ENCODE measurements around the gene KAZN.

Gene KAZN

GRCh38 chr1:14699620-14700019 is 101.1 kb downstream of the KAZN start:
- H3K27me3 ChIP-seq (ENCODE audit: control insufficient read depth in 2 of 2, insufficient read depth in 2 of 2, low read length in 2 of 2) = no peaks in the 10 kb centered on the region
- no peak overlapping the region for H3K27ac ChIP-seq (ENCODE audit: low read depth in 2 of 2, low read length in 2 of 2)
- no peak overlapping the region for H3K9ac ChIP-seq (ENCODE audit: low read depth in 1 of 2, low read length in 2 of 2)

GRCh38 chr1:14704846-14705245 is 106.4 kb downstream of the KAZN start:
- Histone ChIP-seq H3K4me3 (ENCODE audit: low read length in 2 of 2) (no peak overlapping the region), H3K36me3 (ENCODE audit: control insufficient read depth in 2 of 2, insufficient read depth in 2 of 2, low read length in 2 of 2) (no peaks in the 10 kb centered on the region), H3K27ac (ENCODE audit: low read depth in 2 of 2, low read length in 2 of 2) (no peak overlapping the region), H3K4me1 (ENCODE audit: control insufficient read depth in 2 of 2, insufficient read depth in 2 of 2, low read length in 2 of 2) (peaks cover 0 to 3% of the 10 kb centered on the region in 2 donors), H3K9me3 (ENCODE audit: control insufficient read depth in 2 of 2, low read length in 2 of 2) (no peaks in the 10 kb centered on the region), H3K27me3 (ENCODE audit: control insufficient read depth in 2 of 2, insufficient read depth in 2 of 2, low read length in 2 of 2) (no peaks in the 10 kb centered on the region), H3K9ac (ENCODE audit: low read depth in 1 of 2, low read length in 2 of 2) (no peak overlapping the region)

More at GRCh38 chr1:14699620-14700019, 101.1 kb downstream of the KAZN start:
- no peaks in the 10 kb centered on the region for H3K9me3 ChIP-seq (ENCODE audit: control insufficient read depth in 2 of 2, low read length in 2 of 2)
- H3K36me3 ChIP-seq (ENCODE audit: control insufficient read depth in 2 of 2, insufficient read depth in 2 of 2, low read length in 2 of 2) = no peaks in the 10 kb centered on the region
- peaks cover 0 to 3% of the 10 kb centered on the region in 2 donors for H3K4me1 ChIP-seq (ENCODE audit: control insufficient read depth in 2 of 2, insufficient read depth in 2 of 2, low read length in 2 of 2)
- no peak overlapping the region for H3K4me3 ChIP-seq (ENCODE audit: low read length in 2 of 2)

GRCh38 chr1:14705824-14706223 is 107.3 kb downstream of the KAZN start:
- Histone ChIP-seq H3K4me3 (ENCODE audit: low read length in 2 of 2) (no peak overlapping the region), H3K4me1 (ENCODE audit: control insufficient read depth in 2 of 2, insufficient read depth in 2 of 2, low read length in 2 of 2) (no peaks in the 10 kb centered on the region), H3K9ac (ENCODE audit: low read depth in 1 of 2, low read length in 2 of 2) (no peak overlapping the region), H3K27me3 (ENCODE audit: control insufficient read depth in 2 of 2, insufficient read depth in 2 of 2, low read length in 2 of 2) (no peaks in the 10 kb centered on the region), H3K36me3 (ENCODE audit: control insufficient read depth in 2 of 2, insufficient read depth in 2 of 2, low read length in 2 of 2) (no peaks in the 10 kb centered on the region), H3K27ac (ENCODE audit: low read depth in 2 of 2, low read length in 2 of 2) (no peak overlapping the region), H3K9me3 (ENCODE audit: control insufficient read depth in 2 of 2, low read length in 2 of 2) (no peaks in the 10 kb centered on the region)

GRCh38 chr1:14706631-14707030 is 108.1 kb downstream of the KAZN start:
- H3K9ac ChIP-seq (ENCODE audit: low read depth in 1 of 2, low read length in 2 of 2) = no peak overlapping the region
- H3K27me3 ChIP-seq (ENCODE audit: control insufficient read depth in 2 of 2, insufficient read depth in 2 of 2, low read length in 2 of 2) = no peaks in the 10 kb centered on the region
- H3K27ac ChIP-seq (ENCODE audit: low read depth in 2 of 2, low read length in 2 of 2) = no peak overlapping the region
- no peak overlapping the region for H3K4me3 ChIP-seq (ENCODE audit: low read length in 2 of 2)
- no peaks in the 10 kb centered on the region for H3K36me3 ChIP-seq (ENCODE audit: control insufficient read depth in 2 of 2, insufficient read depth in 2 of 2, low read length in 2 of 2)
- H3K9me3 ChIP-seq (ENCODE audit: control insufficient read depth in 2 of 2, low read length in 2 of 2) = no peaks in the 10 kb centered on the region
- no peaks in the 10 kb centered on the region for H3K4me1 ChIP-seq (ENCODE audit: control insufficient read depth in 2 of 2, insufficient read depth in 2 of 2, low read length in 2 of 2)

GRCh38 chr1:14707531-14708445 is 109.3 kb downstream of the KAZN start:
- no peak overlapping the region for H3K27ac ChIP-seq (ENCODE audit: low read depth in 2 of 2, low read length in 2 of 2)
- no peak overlapping the region for H3K9ac ChIP-seq (ENCODE audit: low read depth in 1 of 2, low read length in 2 of 2)

GRCh38 chr1:14710331-14710730 is 111.8 kb downstream of the KAZN start:
- Histone ChIP-seq H3K9ac (ENCODE audit: low read depth in 1 of 2, low read length in 2 of 2) (no peak overlapping the region), H3K4me1 (ENCODE audit: control insufficient read depth in 2 of 2, insufficient read depth in 2 of 2, low read length in 2 of 2) (no peaks in the 10 kb centered on the region), H3K9me3 (ENCODE audit: control insufficient read depth in 2 of 2, low read length in 2 of 2) (no peaks in the 10 kb centered on the region), H3K27me3 (ENCODE audit: control insufficient read depth in 2 of 2, insufficient read depth in 2 of 2, low read length in 2 of 2) (no peaks in the 10 kb centered on the region), H3K4me3 (ENCODE audit: low read length in 2 of 2) (no peak overlapping the region), H3K36me3 (ENCODE audit: control insufficient read depth in 2 of 2, insufficient read depth in 2 of 2, low read length in 2 of 2) (no peaks in the 10 kb centered on the region), H3K27ac (ENCODE audit: low read depth in 2 of 2, low read length in 2 of 2) (no peak overlapping the region)

More at GRCh38 chr1:14707531-14708445, 109.3 kb downstream of the KAZN start:
- H3K36me3 ChIP-seq (ENCODE audit: control insufficient read depth in 2 of 2, insufficient read depth in 2 of 2, low read length in 2 of 2) = no peaks in the 10 kb centered on the region
- H3K27me3 ChIP-seq (ENCODE audit: control insufficient read depth in 2 of 2, insufficient read depth in 2 of 2, low read length in 2 of 2) = no peaks in the 10 kb centered on the region
- no peaks in the 10 kb centered on the region for H3K4me1 ChIP-seq (ENCODE audit: control insufficient read depth in 2 of 2, insufficient read depth in 2 of 2, low read length in 2 of 2)
- no peaks in the 10 kb centered on the region for H3K9me3 ChIP-seq (ENCODE audit: control insufficient read depth in 2 of 2, low read length in 2 of 2)
- no peak overlapping the region for H3K4me3 ChIP-seq (ENCODE audit: low read length in 2 of 2)

- Histone ChIP-seq H3K9me3 (ENCODE audit: control insufficient read depth in 2 of 2, low read length in 2 of 2) (no peaks in the 10 kb centered on the region), H3K27me3 (ENCODE audit: control insufficient read depth in 2 of 2, insufficient read depth in 2 of 2, low read length in 2 of 2) (no peaks in the 10 kb centered on the region), H3K4me1 (ENCODE audit: control insufficient read depth in 2 of 2, insufficient read depth in 2 of 2, low read length in 2 of 2) (no peaks in the 10 kb centered on the region), H3K36me3 (ENCODE audit: control insufficient read depth in 2 of 2, insufficient read depth in 2 of 2, low read length in 2 of 2) (no peaks in the 10 kb centered on the region), H3K4me3 (ENCODE audit: low read length in 2 of 2) (no peak overlapping the region), H3K27ac (ENCODE audit: low read depth in 2 of 2, low read length in 2 of 2) (no peak overlapping the region), H3K9ac (ENCODE audit: low read depth in 1 of 2, low read length in 2 of 2) (no peak overlapping the region)
These were observed 113.7 kb downstream of the KAZN start for GRCh38 chr1:14712136-14712535.

- no peaks in the 10 kb centered on the region for H3K27me3 ChIP-seq (ENCODE audit: control insufficient read depth in 2 of 2, insufficient read depth in 2 of 2, low read length in 2 of 2)
- no peak overlapping the region for H3K9ac ChIP-seq (ENCODE audit: low read depth in 1 of 2, low read length in 2 of 2)
- no peaks in the 10 kb centered on the region for H3K4me1 ChIP-seq (ENCODE audit: control insufficient read depth in 2 of 2, insufficient read depth in 2 of 2, low read length in 2 of 2)
- no peak overlapping the region for H3K27ac ChIP-seq (ENCODE audit: low read depth in 2 of 2, low read length in 2 of 2)
- no peak overlapping the region for H3K4me3 ChIP-seq (ENCODE audit: low read length in 2 of 2)
- H3K9me3 ChIP-seq (ENCODE audit: control insufficient read depth in 2 of 2, low read length in 2 of 2) = no peaks in the 10 kb centered on the region
- H3K36me3 ChIP-seq (ENCODE audit: control insufficient read depth in 2 of 2, insufficient read depth in 2 of 2, low read length in 2 of 2) = no peaks in the 10 kb centered on the region
These were observed 114.6 kb downstream of the KAZN start for GRCh38 chr1:14713077-14713476.

GRCh38 chr1:14715266-14715665 is 116.8 kb downstream of the KAZN start:
- Histone ChIP-seq H3K27me3 (ENCODE audit: control insufficient read depth in 2 of 2, insufficient read depth in 2 of 2, low read length in 2 of 2) (no peaks in the 10 kb centered on the region), H3K4me1 (ENCODE audit: control insufficient read depth in 2 of 2, insufficient read depth in 2 of 2, low read length in 2 of 2) (no peaks in the 10 kb centered on the region), H3K27ac (ENCODE audit: low read depth in 2 of 2, low read length in 2 of 2) (no peak overlapping the region), H3K4me3 (ENCODE audit: low read length in 2 of 2) (no peak overlapping the region), H3K36me3 (ENCODE audit: control insufficient read depth in 2 of 2, insufficient read depth in 2 of 2, low read length in 2 of 2) (no peaks in the 10 kb centered on the region), H3K9me3 (ENCODE audit: control insufficient read depth in 2 of 2, low read length in 2 of 2) (no peaks in the 10 kb centered on the region), H3K9ac (ENCODE audit: low read depth in 1 of 2, low read length in 2 of 2) (no peak overlapping the region)

- H3K27ac ChIP-seq (ENCODE audit: low read depth in 2 of 2, low read length in 2 of 2) = no peak overlapping the region
- H3K9ac ChIP-seq (ENCODE audit: low read depth in 1 of 2, low read length in 2 of 2) = no peak overlapping the region
- no peaks in the 10 kb centered on the region for H3K9me3 ChIP-seq (ENCODE audit: control insufficient read depth in 2 of 2, low read length in 2 of 2)
- H3K4me3 ChIP-seq (ENCODE audit: low read length in 2 of 2) = no peak overlapping the region
- no peaks in the 10 kb centered on the region for H3K27me3 ChIP-seq (ENCODE audit: control insufficient read depth in 2 of 2, insufficient read depth in 2 of 2, low read length in 2 of 2)
- H3K36me3 ChIP-seq (ENCODE audit: control insufficient read depth in 2 of 2, insufficient read depth in 2 of 2, low read length in 2 of 2) = no peaks in the 10 kb centered on the region
- H3K4me1 ChIP-seq (ENCODE audit: control insufficient read depth in 2 of 2, insufficient read depth in 2 of 2, low read length in 2 of 2) = no peaks in the 10 kb centered on the region
These were observed 117.3 kb downstream of the KAZN start for GRCh38 chr1:14715802-14716201.
